ENCODE results near the gene COL5A3. TPM values are rescaled to one million over a fixed set of nuclear protein-coding genes. Genes with fewer than 3 reads are reported as not detected.
"Not testable (repeated sequence)": the region's sequence is repeated elsewhere in the genome, so short reads cannot be mapped to it uniquely, and the experiment has no call there.

The COL5A3 gene
- total RNA-seq, 1 donor from 2014 or later, result 5.9 TPM

DNA sequence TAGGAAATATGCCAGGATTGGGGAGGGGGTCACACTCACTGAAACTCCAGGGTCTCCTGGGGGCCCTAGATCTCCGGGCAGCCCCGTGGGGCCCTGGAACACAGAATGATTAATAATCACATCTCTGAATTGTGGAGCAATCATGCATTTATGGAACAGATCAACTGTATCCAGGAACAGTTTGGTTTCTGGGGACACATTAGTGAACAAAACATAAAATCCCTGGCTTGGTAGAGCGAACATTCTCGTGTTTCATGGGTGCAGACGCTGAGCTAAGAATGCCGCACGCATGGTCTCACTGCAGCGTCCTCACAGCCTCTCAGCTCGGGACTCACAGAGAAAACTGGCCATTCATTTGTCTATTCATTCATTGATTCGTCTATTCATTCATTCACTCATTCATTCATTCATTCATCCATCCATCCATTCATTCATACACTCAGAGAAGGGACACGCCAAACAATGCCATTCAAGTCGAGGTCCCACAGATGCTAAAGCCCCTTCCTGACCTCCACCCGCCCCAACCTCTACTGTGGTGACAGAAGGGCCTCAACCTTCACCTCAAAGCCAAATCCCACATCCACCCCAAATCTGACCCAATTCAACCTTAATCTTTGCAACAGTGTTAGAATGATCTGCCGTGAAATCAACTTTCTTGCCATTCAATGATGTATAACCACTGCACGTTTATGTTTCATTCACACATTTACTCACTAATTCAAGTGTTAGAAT, 39.0 kb downstream of the COL5A3 start:
- no peak for DNase-seq (ENCODE audit: low spot score)

DNA sequence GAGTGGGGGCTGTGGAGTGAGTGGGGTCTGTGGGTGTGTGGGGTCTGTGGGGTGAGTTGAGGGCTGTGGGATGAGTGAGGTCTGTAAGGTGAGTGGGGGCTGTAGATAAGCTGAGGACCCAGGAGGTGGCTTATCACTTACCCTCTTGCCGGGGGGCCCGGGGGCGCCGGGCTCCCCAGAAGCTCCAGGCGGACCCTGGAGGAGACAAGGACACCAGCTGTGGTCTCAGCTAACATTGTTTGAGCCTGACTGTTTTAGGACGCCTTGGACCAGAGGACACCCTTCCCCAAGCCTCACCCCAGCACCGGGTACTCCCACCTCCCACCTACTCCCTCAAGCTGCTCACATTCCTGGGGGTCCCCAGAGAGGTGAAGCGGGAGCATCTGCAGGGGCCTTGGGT, 39.8 kb downstream of the COL5A3 start:
- DNase-seq (ENCODE audit: low spot score), result no peak

DNA sequence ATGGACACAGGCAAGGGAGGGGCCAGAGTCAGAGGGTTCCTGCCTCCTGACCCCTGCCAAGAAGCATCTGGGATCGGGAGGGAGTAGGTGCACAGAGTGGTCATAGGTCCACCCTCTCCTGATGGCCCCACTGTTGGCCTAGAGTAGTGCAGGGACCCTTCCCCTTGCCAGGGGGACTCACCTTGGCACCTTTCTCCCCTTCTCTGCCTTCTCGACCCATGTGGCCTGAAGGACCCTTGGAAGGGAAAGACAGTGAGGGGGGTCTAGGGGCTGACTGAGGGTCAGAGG, 40.7 kb downstream of the COL5A3 start:
- no peak for DNase-seq (ENCODE audit: low spot score)

- DNase-seq (ENCODE audit: low spot score), result no peak
These were observed 41.2 kb downstream of the COL5A3 start for GRCh38 chr19:9968820-9969687.

- DNase-seq (ENCODE audit: low spot score), result no peak
These were observed 43.0 kb downstream of the COL5A3 start for GRCh38 chr19:9967326-9967725.

DNA sequence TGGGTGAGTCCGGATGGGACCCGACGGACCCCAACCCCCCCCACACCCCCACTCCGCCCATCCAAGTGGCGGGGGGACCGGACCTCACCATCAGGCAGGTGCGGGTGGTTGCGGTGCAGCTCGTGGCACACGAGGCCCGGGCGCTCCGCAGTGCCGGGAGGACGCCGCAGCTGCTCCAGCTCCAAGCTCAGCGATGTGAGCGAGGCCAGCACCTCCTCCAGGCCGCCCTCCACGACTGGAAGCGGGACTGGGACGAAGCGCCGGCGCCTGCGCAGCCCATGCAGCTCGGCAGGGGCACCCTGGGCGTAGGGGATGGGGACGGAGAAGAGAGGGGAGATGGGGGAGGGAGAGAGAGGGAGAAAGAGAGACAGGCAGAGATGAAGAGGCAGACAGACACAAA, 43.9 kb downstream of the COL5A3 start:
- no peak for DNase-seq (ENCODE audit: low spot score)

- DNase-seq (ENCODE audit: low spot score), result no peak
These were observed 44.3 kb downstream of the COL5A3 start for GRCh38 chr19:9966024-9966423.

GRCh38 chr19:9962623-9963290, 47.5 kb downstream of the COL5A3 start:
- DNase-seq (ENCODE audit: low spot score), result no peak

DNA sequence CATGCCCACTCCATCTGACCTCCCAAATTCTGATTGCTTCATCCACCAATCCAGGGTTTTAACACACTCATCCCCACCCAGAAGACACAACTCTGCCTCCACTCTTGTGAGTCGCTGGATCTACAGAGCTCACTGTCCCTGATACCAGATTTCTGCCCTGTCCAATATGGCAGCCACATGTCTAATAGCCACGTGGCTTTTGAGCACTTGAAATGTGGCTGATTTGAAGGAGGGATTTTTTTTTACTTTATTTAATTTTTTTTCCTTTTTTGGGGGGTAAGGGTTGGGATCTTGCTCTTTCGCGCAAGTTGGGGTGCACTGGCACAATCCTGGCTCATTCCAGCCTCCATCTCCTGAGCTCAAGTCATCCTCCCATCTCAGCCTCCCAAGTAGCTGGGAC, 49.2 kb downstream of the COL5A3 start:
- no peak for DNase-seq (ENCODE audit: low spot score)

DNA sequence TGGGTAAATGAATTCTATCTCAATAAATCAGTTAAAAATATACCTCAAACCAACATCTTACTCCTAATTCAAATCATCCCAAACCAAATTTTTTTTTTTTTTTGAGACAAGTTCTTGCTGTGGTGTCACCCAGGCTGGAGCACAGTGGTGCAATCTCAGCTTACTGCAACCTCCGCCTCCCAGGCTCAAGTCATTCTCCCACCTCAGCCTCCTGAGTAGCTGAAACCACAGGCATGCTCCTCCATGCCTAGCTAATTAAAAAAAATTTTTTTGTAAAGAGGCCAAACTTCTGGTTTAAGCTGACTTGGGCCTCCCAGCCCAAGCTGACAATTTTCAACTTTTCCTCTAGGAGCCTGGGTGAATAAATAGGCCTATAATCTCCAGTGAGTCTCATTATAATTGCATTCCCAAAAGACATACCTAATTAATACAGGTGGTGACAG, 51.9 kb downstream of the COL5A3 start:
- DNase-seq (ENCODE audit: low spot score), result no peak

- DNase-seq (ENCODE audit: low spot score), result no peak
These were observed 53.3 kb downstream of the COL5A3 start for GRCh38 chr19:9956956-9957355.

DNA sequence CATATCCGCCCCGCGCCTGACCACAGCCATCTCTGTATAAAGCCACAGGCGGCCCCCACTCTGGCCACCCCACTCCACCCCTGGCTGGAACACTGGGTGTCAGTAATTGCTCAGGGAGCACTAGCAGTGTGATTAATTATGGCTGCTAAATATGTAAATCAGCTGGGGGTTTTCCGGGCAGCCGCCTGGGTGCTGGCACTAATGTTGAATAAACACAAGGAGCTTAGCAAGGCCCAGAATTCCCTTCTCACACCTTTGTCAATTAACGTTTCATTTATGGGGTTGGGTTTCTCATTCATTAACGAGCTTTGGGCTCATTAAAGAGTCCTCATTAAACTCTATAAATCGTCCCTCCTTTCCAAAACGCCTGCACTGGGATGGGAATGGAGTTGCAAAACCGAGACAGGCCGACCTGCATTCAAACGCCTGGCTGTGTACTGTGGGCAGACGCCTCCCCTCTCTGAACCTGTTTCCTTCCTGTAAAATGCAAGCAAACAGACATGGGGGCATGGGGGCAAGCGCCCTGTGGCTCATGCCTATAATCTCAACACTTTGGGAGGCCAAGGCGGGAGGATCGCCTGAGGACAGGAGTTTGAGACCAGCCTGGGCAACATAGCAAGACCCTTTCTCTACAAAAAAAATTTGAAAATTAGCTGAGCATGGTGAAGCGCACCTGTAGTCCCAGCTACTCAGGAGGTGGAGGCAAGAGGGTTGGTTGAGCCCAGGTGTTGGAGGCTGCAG, 56.3 kb downstream of the COL5A3 start:
- no peak for DNase-seq (ENCODE audit: low spot score)

DNA sequence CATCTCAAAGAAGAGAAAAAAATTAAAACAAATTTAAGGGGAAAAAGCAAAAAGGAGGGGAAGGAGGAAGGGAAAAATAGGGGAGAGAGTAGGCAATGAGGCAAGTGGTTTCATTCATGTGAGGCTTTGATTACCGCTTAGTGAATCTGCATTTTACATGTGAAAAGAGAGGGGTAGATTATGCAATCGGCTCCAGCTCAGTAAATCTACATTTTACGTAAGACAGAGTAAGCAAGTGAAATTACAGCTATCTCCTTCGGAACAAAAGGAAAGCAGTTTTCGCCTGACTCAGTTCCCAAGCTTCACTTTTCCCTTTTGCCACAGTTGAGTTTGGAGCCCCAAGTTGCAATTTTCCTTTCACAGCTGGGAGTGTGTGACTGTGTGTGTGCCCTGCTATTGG, 58.0 kb downstream of the COL5A3 start:
- no peak for DNase-seq (ENCODE audit: low spot score)

DNA sequence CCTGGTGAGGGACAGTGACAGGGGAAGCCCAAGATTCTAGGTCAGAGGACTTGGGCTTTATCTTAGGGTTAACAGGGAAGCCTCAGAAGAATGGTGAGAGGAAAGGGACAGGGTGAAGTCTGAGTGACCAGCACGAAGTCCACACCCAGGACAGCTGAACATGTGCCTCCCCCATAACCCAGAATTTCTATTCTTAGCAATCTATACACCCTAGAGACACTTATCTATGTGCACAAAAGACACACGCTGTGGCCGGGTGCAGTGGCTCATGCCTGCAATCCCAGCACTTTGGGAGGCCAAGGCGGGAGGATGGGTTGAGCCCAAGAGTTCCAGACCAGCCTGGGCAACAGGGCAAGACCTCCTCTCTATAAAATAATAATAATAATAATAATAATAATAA, 62.9 kb downstream of the COL5A3 start:
- DNase-seq (ENCODE audit: low spot score), result no peak

DNA sequence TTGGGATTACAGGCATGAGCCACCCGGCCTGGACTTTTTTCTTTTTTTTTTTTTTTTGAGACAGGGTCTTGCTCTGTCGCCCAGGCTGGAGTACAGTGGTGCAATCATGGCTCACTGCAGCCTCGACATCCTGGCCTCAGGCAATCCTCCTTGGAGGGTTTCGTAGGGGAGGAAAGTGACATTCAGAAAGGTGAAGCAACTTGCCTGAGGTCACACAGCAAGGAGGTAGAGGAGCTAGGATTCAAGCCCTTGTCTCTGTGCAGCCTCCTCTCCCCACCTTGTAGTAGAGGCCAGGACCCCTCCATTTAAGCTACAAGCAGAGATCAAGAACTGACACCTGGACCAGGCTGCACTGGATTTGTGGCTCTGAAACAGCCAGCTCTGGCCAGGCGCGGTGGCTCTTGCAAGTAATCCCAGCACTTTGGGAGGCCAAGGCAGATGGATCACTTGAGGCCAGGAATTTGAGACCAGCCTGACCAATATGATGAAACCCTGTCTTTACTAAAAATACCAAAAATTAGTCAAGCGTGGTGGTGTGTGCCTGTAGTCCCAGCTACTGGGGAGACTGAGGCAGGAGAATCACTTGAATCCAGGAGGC, 63.7 kb downstream of the COL5A3 start:
- DNase-seq (ENCODE audit: low spot score), result not testable (repeated sequence)

GRCh38 chr19:9945319-9945966, 64.9 kb downstream of the COL5A3 start:
- peak; percentile 70 for DNase-seq (ENCODE audit: low spot score)

GRCh38 chr19:9943744-9944143, 66.6 kb downstream of the COL5A3 start:
- no peak for DNase-seq (ENCODE audit: low spot score)

GRCh38 chr19:9941671-9942070, 68.6 kb downstream of the COL5A3 start:
- DNase-seq (ENCODE audit: low spot score), result no peak

- no peak for DNase-seq (ENCODE audit: low spot score)
These were observed 69.1 kb downstream of the COL5A3 start for GRCh38 chr19:9941231-9941630.

GRCh38 chr19:9940778-9941177, 69.5 kb downstream of the COL5A3 start:
- no peak for DNase-seq (ENCODE audit: low spot score)

- no peak for DNase-seq (ENCODE audit: low spot score)
These were observed 70.9 kb downstream of the COL5A3 start for GRCh38 chr19:9939301-9939913.

Measured in mucosa of gallbladder (tissue), 1 donor.